HEK293 (cell line): ENCODE data around the gene APLF.

Experiments
- CTCF ChIA-PET: fragments of 350-600 bp; formaldehyde crosslinking; extraction: SDS; loops from one replicate; lab custom pipeline; 2021; ENCODE audit warnings: antibody characterized with exemption; lab: Yijun Ruan, JAX
- POLR2A ChIA-PET: fragments of 300-600 bp; formaldehyde crosslinking; extraction: SDS; loops from one replicate; lab custom pipeline; 2020; ENCODE audit warnings: antibody characterized with exemption, inconsistent platforms; lab: Yijun Ruan, JAX
- H3K27ac ChIP-seq: fragments of 200-500 bp; sonication (Bioruptor generic); 2 replicates; pipeline ENCODE4 v1.5.1; 2014; ENCODE audit warnings: low read depth, low read length, control low read depth, inconsistent platforms; ENCODE audit errors: extremely low read depth
- H3K36me3 ChIP-seq, 2 experiments: fragments of 200-500 bp in 1 of 2; sonication (Bioruptor generic) in 1 of 2; 1 replicate in 1 of 2; 2 replicates in 1 of 2; pipeline ENCODE4 v1.5.1; 2014 to 2017; ENCODE audit warnings: inconsistent platforms in 2 of 2, low read length in 2 of 2; ENCODE audit not compliant: control insufficient read depth in 2 of 2, insufficient read depth in 1 of 2
- H3K4me1 ChIP-seq: fragments of 200-500 bp; sonication (Bioruptor generic); 2 replicates; pipeline ENCODE4 v1.5.1; 2014; ENCODE audit warnings: mild to moderate bottlenecking, low read length, inconsistent platforms; ENCODE audit not compliant: control insufficient read depth, insufficient read depth
- H3K4me3 ChIP-seq: 2 replicates; pipeline ENCODE4 v1.5.1; 2011; ENCODE audit warnings: low read depth, mild to moderate bottlenecking, control low read depth, low read length, moderate library complexity
- H3K9me3 ChIP-seq: fragments of 200-500 bp; sonication (Bioruptor generic); 2 replicates; pipeline ENCODE4 v1.5.1; 2014; ENCODE audit warnings: low read depth, low read length, inconsistent platforms; ENCODE audit not compliant: control insufficient read depth, insufficient read depth
- BCL11A ChIP-seq: fragments of 450-650 bp; formaldehyde crosslinking; IDR thresholded peaks from 2 replicates; pipeline ENCODE4 v1.5.1; 2016; ENCODE audit warnings: low read depth, missing biosample characterization, missing genetic modification characterization
- EGR2 ChIP-seq: fragments of 450-650 bp; formaldehyde crosslinking; IDR thresholded peaks from 2 replicates; pipeline ENCODE4 v1.5.1; 2016; ENCODE audit warnings: low read depth, missing biosample characterization, missing genetic modification characterization
- GFI1B ChIP-seq: fragments of 450-650 bp; formaldehyde crosslinking; IDR thresholded peaks from 2 replicates; pipeline ENCODE4 v1.5.1; 2016; ENCODE audit warnings: missing biosample characterization, missing genetic modification characterization
- GLI4 ChIP-seq: fragments of 450-650 bp; formaldehyde crosslinking; IDR thresholded peaks from 2 replicates; pipeline ENCODE4 v1.5.1; 2016; ENCODE audit warnings: missing biosample characterization, missing genetic modification characterization
- KLF8 ChIP-seq: fragments of 450-650 bp; formaldehyde crosslinking; IDR thresholded peaks from 2 replicates; pipeline ENCODE4 v1.5.1; 2016; ENCODE audit warnings: missing biosample characterization, missing genetic modification characterization
- YY2 ChIP-seq: fragments of 450-650 bp; formaldehyde crosslinking; IDR thresholded peaks from 2 replicates; pipeline ENCODE4 v1.5.1; 2016; ENCODE audit warnings: missing biosample characterization, missing genetic modification characterization
- ZBTB20 ChIP-seq: fragments of 450-650 bp; formaldehyde crosslinking; IDR thresholded peaks from 2 replicates; pipeline ENCODE4 v1.5.1; 2016; ENCODE audit warnings: missing biosample characterization, missing genetic modification characterization
- ZBTB21 ChIP-seq: fragments of 450-650 bp; formaldehyde crosslinking; IDR thresholded peaks from 2 replicates; pipeline ENCODE4 v1.5.1; 2017; ENCODE audit warnings: missing biosample characterization, missing genetic modification characterization
- ZBTB6 ChIP-seq: fragments of 450-650 bp; formaldehyde crosslinking; IDR thresholded peaks from 2 replicates; pipeline ENCODE4 v1.5.1; 2017; ENCODE audit warnings: missing biosample characterization, missing genetic modification characterization
- ZEB2 ChIP-seq: fragments of 450-650 bp; formaldehyde crosslinking; IDR thresholded peaks from 2 replicates; pipeline ENCODE4 v1.5.1; 2016; ENCODE audit warnings: missing biosample characterization, missing genetic modification characterization
- ZNF121 ChIP-seq: fragments of 450-650 bp; formaldehyde crosslinking; IDR thresholded peaks from 2 replicates; pipeline ENCODE4 v1.5.1; 2016; ENCODE audit warnings: missing biosample characterization, missing genetic modification characterization
- ZNF133 ChIP-seq: fragments of 450-650 bp; formaldehyde crosslinking; IDR thresholded peaks from 2 replicates; pipeline ENCODE4 v1.5.1; 2016; ENCODE audit warnings: missing biosample characterization, missing genetic modification characterization
- ZNF138 ChIP-seq: fragments of 450-650 bp; formaldehyde crosslinking; IDR thresholded peaks from 2 replicates; pipeline ENCODE4 v1.5.1; 2016; ENCODE audit warnings: missing biosample characterization, missing genetic modification characterization, borderline replicate concordance
- ZNF16 ChIP-seq: fragments of 450-650 bp; formaldehyde crosslinking; IDR thresholded peaks from 2 replicates; pipeline ENCODE4 v1.5.1; 2016; ENCODE audit warnings: low read depth, missing biosample characterization, missing genetic modification characterization
- ZNF211 ChIP-seq: fragments of 450-650 bp; formaldehyde crosslinking; IDR thresholded peaks from 2 replicates; pipeline ENCODE4 v1.5.1; 2016; ENCODE audit warnings: low read depth, missing biosample characterization, missing genetic modification characterization
- ZNF248 ChIP-seq: fragments of 450-650 bp; formaldehyde crosslinking; IDR thresholded peaks from 2 replicates; pipeline ENCODE4 v1.5.1; 2017; ENCODE audit warnings: missing biosample characterization, missing genetic modification characterization
- ZNF324 ChIP-seq: fragments of 450-650 bp; formaldehyde crosslinking; IDR thresholded peaks from 2 replicates; pipeline ENCODE4 v1.5.1; 2016; ENCODE audit warnings: missing biosample characterization, missing genetic modification characterization
- ZNF37A ChIP-seq: fragments of 450-650 bp; IDR thresholded peaks from 2 replicates; pipeline ENCODE4 v1.5.1; 2018; ENCODE audit warnings: missing biosample characterization, missing genetic modification characterization
- ZNF473 ChIP-seq: fragments of 450-650 bp; formaldehyde crosslinking; IDR thresholded peaks from 2 replicates; pipeline ENCODE4 v1.5.1; 2017; ENCODE audit warnings: missing biosample characterization, missing genetic modification characterization
- ZNF529 ChIP-seq: fragments of 450-650 bp; formaldehyde crosslinking; IDR thresholded peaks from 2 replicates; pipeline ENCODE4 v1.5.1; 2017; ENCODE audit warnings: missing genetic modification characterization, missing biosample characterization; ENCODE audit not compliant: insufficient replicate concordance
- ZNF555 ChIP-seq: fragments of 450-650 bp; formaldehyde crosslinking; conservative IDR thresholded peaks from 2 replicates; pipeline ENCODE4 v1.5.1; 2017; ENCODE audit warnings: missing biosample characterization, mild to moderate bottlenecking, missing genetic modification characterization, inconsistent platforms
- ZNF585B ChIP-seq: fragments of 450-650 bp; formaldehyde crosslinking; IDR thresholded peaks from 2 replicates; pipeline ENCODE4 v1.5.1; 2016; ENCODE audit warnings: missing biosample characterization, missing genetic modification characterization
- ZNF596 ChIP-seq: fragments of 450-650 bp; IDR thresholded peaks from 2 replicates; pipeline ENCODE4 v1.5.0; 2018; ENCODE audit warnings: missing biosample characterization, mild to moderate bottlenecking, missing genetic modification characterization, moderate library complexity
- ZNF610 ChIP-seq: fragments of 450-650 bp; formaldehyde crosslinking; IDR thresholded peaks from 2 replicates; pipeline ENCODE4 v1.5.1; 2016; ENCODE audit warnings: missing biosample characterization, missing genetic modification characterization, borderline replicate concordance
- ZNF621 ChIP-seq: fragments of 450-650 bp; formaldehyde crosslinking; IDR thresholded peaks from 2 replicates; pipeline ENCODE4 v1.5.1; 2017; ENCODE audit warnings: missing biosample characterization, missing genetic modification characterization
- TF ChIP-seq, protein P1 (sequence below): fragments of 450-650 bp; formaldehyde crosslinking; IDR thresholded peaks from 2 replicates; pipeline ENCODE4 v1.5.0; 2017; ENCODE audit warnings: missing biosample characterization, missing genetic modification characterization, borderline replicate concordance
- TF ChIP-seq, protein P2 (sequence below): fragments of 450-650 bp; formaldehyde crosslinking; IDR thresholded peaks from 2 replicates; pipeline ENCODE4 v1.5.1; 2017; ENCODE audit warnings: missing biosample characterization, missing genetic modification characterization
- TF ChIP-seq, protein P3 (sequence below): fragments of 450-650 bp; formaldehyde crosslinking; IDR thresholded peaks from 2 replicates; pipeline ENCODE4 v1.5.1; 2017; ENCODE audit warnings: missing biosample characterization, missing genetic modification characterization

The APLF gene

GRCh38 chr2:68426848-68427579, 40.4 kb upstream of the APLF start (continued):
- no peak for TF ChIP-seq ZBTB21 (tag by site-specific recombination)
- no peak for TF ChIP-seq ZNF621 (tag by site-specific recombination)
- no peak for TF ChIP-seq ZNF138 (tag by site-specific recombination)
- no peak for TF ChIP-seq KLF8
- no peak for TF ChIP-seq ZNF211 (tag by site-specific recombination)
- TF ChIP-seq ZBTB20: no peak
- TF ChIP-seq, protein P1, sequence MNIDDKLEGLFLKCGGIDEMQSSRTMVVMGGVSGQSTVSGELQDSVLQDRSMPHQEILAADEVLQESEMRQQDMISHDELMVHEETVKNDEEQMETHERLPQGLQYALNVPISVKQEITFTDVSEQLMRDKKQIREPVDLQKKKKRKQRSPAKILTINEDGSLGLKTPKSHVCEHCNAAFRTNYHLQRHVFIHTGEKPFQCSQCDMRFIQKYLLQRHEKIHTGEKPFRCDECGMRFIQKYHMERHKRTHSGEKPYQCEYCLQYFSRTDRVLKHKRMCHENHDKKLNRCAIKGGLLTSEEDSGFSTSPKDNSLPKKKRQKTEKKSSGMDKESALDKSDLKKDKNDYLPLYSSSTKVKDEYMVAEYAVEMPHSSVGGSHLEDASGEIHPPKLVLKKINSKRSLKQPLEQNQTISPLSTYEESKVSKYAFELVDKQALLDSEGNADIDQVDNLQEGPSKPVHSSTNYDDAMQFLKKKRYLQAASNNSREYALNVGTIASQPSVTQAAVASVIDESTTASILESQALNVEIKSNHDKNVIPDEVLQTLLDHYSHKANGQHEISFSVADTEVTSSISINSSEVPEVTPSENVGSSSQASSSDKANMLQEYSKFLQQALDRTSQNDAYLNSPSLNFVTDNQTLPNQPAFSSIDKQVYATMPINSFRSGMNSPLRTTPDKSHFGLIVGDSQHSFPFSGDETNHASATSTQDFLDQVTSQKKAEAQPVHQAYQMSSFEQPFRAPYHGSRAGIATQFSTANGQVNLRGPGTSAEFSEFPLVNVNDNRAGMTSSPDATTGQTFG (tag by site-specific recombination): no peak
- TF ChIP-seq ZNF248 (tag by site-specific recombination): no peak
- TF ChIP-seq ZNF37A: no peak
- no peak for TF ChIP-seq ZNF324 (tag by site-specific recombination)

DNA sequence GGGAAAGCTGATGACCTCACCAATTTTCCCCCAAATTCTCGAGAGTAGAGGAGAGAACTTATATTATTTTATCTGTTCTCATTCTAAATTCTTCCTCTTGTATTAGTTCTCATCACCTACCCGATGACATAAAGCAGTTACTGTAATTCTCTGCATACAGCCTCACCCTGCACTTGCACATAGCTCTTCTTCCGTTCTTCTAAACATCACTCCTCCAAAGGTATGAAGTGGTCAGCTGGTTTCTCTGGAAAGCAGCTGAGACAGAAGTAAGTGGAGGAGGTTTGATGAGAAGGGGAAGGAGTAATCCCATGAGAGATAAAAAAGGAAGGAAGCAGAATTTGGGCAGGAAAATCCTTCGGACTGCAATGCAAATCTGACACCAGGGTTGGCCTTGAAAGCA, 39.3 kb upstream of the APLF start:
- ChIA-PET CTCF (interaction anchor here (1.7 kb wide), 1 partner anchor 13 kb away, joined by 9 read pairs; no protein-coding TSS in a partner anchor), POLR2A (no interaction called here)
- Histone ChIP-seq H3K9me3 (no peaks in the 10 kb centered on the region), H3K27ac (no peak overlapping the region), H3K4me3 (no peak overlapping the region), H3K36me3 (no peaks in the 10 kb centered on the region), H3K4me1 (no peaks in the 10 kb centered on the region)
- TF ChIP-seq ZNF596 (tag by site-specific recombination) (no peak), ZNF473 (tag by site-specific recombination) (no peak), ZNF133 (tag by site-specific recombination) (no peak)
- TF ChIP-seq, protein P2, sequence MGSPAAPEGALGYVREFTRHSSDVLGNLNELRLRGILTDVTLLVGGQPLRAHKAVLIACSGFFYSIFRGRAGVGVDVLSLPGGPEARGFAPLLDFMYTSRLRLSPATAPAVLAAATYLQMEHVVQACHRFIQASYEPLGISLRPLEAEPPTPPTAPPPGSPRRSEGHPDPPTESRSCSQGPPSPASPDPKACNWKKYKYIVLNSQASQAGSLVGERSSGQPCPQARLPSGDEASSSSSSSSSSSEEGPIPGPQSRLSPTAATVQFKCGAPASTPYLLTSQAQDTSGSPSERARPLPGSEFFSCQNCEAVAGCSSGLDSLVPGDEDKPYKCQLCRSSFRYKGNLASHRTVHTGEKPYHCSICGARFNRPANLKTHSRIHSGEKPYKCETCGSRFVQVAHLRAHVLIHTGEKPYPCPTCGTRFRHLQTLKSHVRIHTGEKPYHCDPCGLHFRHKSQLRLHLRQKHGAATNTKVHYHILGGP (tag by site-specific recombination): no peak

DNA sequence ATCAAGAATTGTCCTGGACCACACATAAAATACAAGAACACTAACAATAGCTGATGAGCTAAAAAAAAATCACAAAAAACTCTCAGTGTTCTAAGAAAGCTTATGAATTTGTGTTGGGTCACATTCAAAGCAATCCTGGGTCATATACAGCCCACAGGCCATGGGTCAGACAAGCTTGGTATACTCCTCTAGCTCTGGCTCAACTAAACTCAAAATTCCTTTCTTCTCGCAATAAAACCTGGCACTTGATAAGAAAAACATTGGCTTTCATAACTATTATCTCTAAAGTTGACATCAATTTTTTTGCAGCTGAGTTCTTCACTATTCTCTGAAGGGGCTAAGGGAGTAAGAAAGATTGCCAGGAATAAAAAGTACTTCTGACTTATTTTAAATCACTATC, 38.6 kb upstream of the APLF start:
- Histone ChIP-seq H3K4me3 (no peak overlapping the region), H3K27ac (no peak overlapping the region), H3K36me3 (no peaks in the 10 kb centered on the region), H3K9me3 (no peaks in the 10 kb centered on the region), H3K4me1 (no peaks in the 10 kb centered on the region)
- POLR2A ChIA-PET: no interaction called here
- CTCF ChIA-PET: interaction anchor here (1.7 kb wide), 1 partner anchor 12 kb away, joined by 9 read pairs; no protein-coding TSS in a partner anchor
- TF ChIP-seq ZEB2 (no peak), ZNF621 (tag by site-specific recombination) (no peak), ZNF16 (tag by site-specific recombination) (no peak), ZNF585B (tag by site-specific recombination) (no peak), EGR2 (no peak), ZBTB6 (tag by site-specific recombination) (no peak), BCL11A (no peak), ZNF555 (tag by site-specific recombination) (no peak), ZNF529 (no peak), ZNF121 (tag by site-specific recombination) (no peak), ZNF610 (tag by site-specific recombination) (no peak), YY2 (tag by site-specific recombination) (no peak), GLI4 (tag by site-specific recombination) (no peak), GFI1B (no peak)
- TF ChIP-seq, protein P3, sequence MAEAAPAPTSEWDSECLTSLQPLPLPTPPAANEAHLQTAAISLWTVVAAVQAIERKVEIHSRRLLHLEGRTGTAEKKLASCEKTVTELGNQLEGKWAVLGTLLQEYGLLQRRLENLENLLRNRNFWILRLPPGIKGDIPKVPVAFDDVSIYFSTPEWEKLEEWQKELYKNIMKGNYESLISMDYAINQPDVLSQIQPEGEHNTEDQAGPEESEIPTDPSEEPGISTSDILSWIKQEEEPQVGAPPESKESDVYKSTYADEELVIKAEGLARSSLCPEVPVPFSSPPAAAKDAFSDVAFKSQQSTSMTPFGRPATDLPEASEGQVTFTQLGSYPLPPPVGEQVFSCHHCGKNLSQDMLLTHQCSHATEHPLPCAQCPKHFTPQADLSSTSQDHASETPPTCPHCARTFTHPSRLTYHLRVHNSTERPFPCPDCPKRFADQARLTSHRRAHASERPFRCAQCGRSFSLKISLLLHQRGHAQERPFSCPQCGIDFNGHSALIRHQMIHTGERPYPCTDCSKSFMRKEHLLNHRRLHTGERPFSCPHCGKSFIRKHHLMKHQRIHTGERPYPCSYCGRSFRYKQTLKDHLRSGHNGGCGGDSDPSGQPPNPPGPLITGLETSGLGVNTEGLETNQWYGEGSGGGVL (tag by site-specific recombination): no peak
